ENCODE measurements around the gene EDRF1.

Gene EDRF1

GRCh38 chr10:125687507-125688185 is 31.9 kb upstream of the EDRF1 start:
- no peak for DNase-seq (ENCODE audit: low read depth)
- TF ChIP-seq CTCF (IDR thresholded peaks at IDR 0.05; ENCODE audit: control insufficient read depth, extremely low read depth, insufficient read depth): no peak
- H3K4me3 ChIP-seq (ENCODE audit: low read depth, low read length): no peak overlapping the region

GRCh38 chr10:125689955-125690569 is 29.4 kb upstream of the EDRF1 start:
- no peak overlapping the region for H3K4me3 ChIP-seq (ENCODE audit: low read depth, low read length)
- no peak for TF ChIP-seq CTCF (IDR thresholded peaks at IDR 0.05; ENCODE audit: control insufficient read depth, extremely low read depth, insufficient read depth)
- DNase-seq (ENCODE audit: low read depth): peak; percentile 61

- DNase-seq (ENCODE audit: low read depth): no peak
- H3K4me3 ChIP-seq (ENCODE audit: low read depth, low read length): no peak overlapping the region
- TF ChIP-seq CTCF (IDR thresholded peaks at IDR 0.05; ENCODE audit: control insufficient read depth, extremely low read depth, insufficient read depth): no peak
These were observed 28.1 kb upstream of the EDRF1 start for GRCh38 chr10:125691160-125691981.

GRCh38 chr10:125692196-125692595 is 27.3 kb upstream of the EDRF1 start:
- no peak overlapping the region for H3K4me3 ChIP-seq (ENCODE audit: low read depth, low read length)
- DNase-seq (ENCODE audit: low read depth): no peak
- TF ChIP-seq CTCF (IDR thresholded peaks at IDR 0.05; ENCODE audit: control insufficient read depth, extremely low read depth, insufficient read depth): no peak

- DNase-seq (ENCODE audit: low read depth): no peak
- no peak overlapping the region for H3K4me3 ChIP-seq (ENCODE audit: low read depth, low read length)
- no peak for TF ChIP-seq CTCF (IDR thresholded peaks at IDR 0.05; ENCODE audit: control insufficient read depth, extremely low read depth, insufficient read depth)
These were observed 26.6 kb upstream of the EDRF1 start for GRCh38 chr10:125692601-125693523.

GRCh38 chr10:125693524-125693847 is 26.0 kb upstream of the EDRF1 start:
- H3K4me3 ChIP-seq (ENCODE audit: low read depth, low read length): no peak overlapping the region
- DNase-seq (ENCODE audit: low read depth): peak; percentile 67
- TF ChIP-seq CTCF (IDR thresholded peaks at IDR 0.05; ENCODE audit: control insufficient read depth, extremely low read depth, insufficient read depth): no peak
